Calu3 (cell line): Measurements from ENCODE around the gene ABCG5. TPM values are rescaled to one million over a fixed set of nuclear protein-coding genes. Genes with fewer than 3 reads are reported as not detected.

ENCODE experiments used
- BruUV-seq: library from RNA; stranded (reverse); fragments of 400-500 nt; replicated peaks from 2 replicates; lab custom pipeline; 2021; lab: Mats Ljungman, UMichigan
- CTCF ChIA-PET: fragments of 300-600 bp; sonication (Branson Sonifier 250); formaldehyde crosslinking; loops from one replicate; lab custom pipeline; 2022; ENCODE audit warnings: antibody characterized with exemption; lab: Charles Lee
- DNase-seq: peaks from one replicate; pipeline ENCODE4 v3.0.0; 2022
- H3K27ac Mint-ChIP-seq: one replicate; pipeline ENCODE4 v1.8.0; 2022; ENCODE audit warnings: mixed read lengths; ENCODE audit not compliant: unreplicated experiment
- H3K27me3 Mint-ChIP-seq: one replicate; pipeline ENCODE4 v1.8.0; 2022; ENCODE audit warnings: mixed read lengths; ENCODE audit not compliant: unreplicated experiment
- H3K36me3 Mint-ChIP-seq: one replicate; pipeline ENCODE4 v1.8.0; 2022; ENCODE audit warnings: mild to moderate bottlenecking, moderate library complexity, mixed read lengths; ENCODE audit not compliant: insufficient read depth, unreplicated experiment
- H3K4me1 Mint-ChIP-seq: one replicate; pipeline ENCODE4 v1.8.0; 2022; ENCODE audit warnings: mild to moderate bottlenecking, low read depth, mixed read lengths; ENCODE audit not compliant: unreplicated experiment
- H3K4me3 Mint-ChIP-seq: one replicate; pipeline ENCODE4 v1.8.0; 2022; ENCODE audit warnings: mild to moderate bottlenecking, low read depth, moderate library complexity, mixed read lengths; ENCODE audit not compliant: unreplicated experiment
- H3K9me3 Mint-ChIP-seq: one replicate; pipeline ENCODE4 v1.8.0; 2022; ENCODE audit warnings: low read depth, mixed read lengths; ENCODE audit not compliant: unreplicated experiment
- CTCF ChIP-seq: fragments of 200-600 bp; IDR thresholded peaks from one replicate; pipeline ENCODE4 v1.8.0; 2022; ENCODE audit warnings: antibody characterized with exemption; ENCODE audit not compliant: unreplicated experiment
- intact Hi-C: fragments of 100-400 bp; cut with micrococcal nuclease; formaldehyde crosslinking; loops from one replicate; pipeline ENCODE4 v1.10.0; 2022; ENCODE audit not compliant: unreplicated experiment
- total RNA-seq: library from RNA; stranded (reverse); gene quantifications from 2 replicates; pipeline ENCODE4 v1.2.3, GENCODE V29; 2022

ABCG5 gene
- total RNA-seq, 1 experiment from 2014 or later: 0.66 TPM

- CTCF ChIA-PET: no interaction called here
- TF ChIP-seq CTCF: no peak
Observed at GRCh38 chr2:43848214-43848613, 9.6 kb upstream of the ABCG5 start.

GRCh38 chr2:43846140-43846793 lies 7.6 kb upstream of the ABCG5 start:
- Mint-ChIP-seq H3K27me3 (no peaks in the 10 kb centered on the region), H3K9me3 (no peaks in the 10 kb centered on the region), H3K4me3 (no peak overlapping the region), H3K4me1 (no peaks in the 10 kb centered on the region), H3K36me3 (no peaks in the 10 kb centered on the region), H3K27ac (no peak overlapping the region)
- no peak for TF ChIP-seq CTCF
- no peak for DNase-seq
- BruUV-seq: no TSS peak
- CTCF ChIA-PET: interaction anchor here (0.6 kb wide), 1 partner anchor 40 kb away, joined by 6 read pairs; no protein-coding TSS in a partner anchor
- intact Hi-C loops: no loop called here

More at GRCh38 chr2:43848214-43848613, 9.6 kb upstream of the ABCG5 start:
- Mint-ChIP-seq H3K27me3 (peaks cover 8% of the 10 kb centered on the region), H3K27ac (no peak overlapping the region), H3K36me3 (no peaks in the 10 kb centered on the region), H3K9me3 (no peaks in the 10 kb centered on the region), H3K4me1 (no peaks in the 10 kb centered on the region), H3K4me3 (no peak overlapping the region)
- BruUV-seq: no TSS peak
- intact Hi-C loops: no loop called here
- DNase-seq: no peak

GRCh38 chr2:43845181-43845580 lies 6.5 kb upstream of the ABCG5 start:
- no peaks in the 10 kb centered on the region for H3K4me1 Mint-ChIP-seq
- no TSS peak for BruUV-seq
- no peaks in the 10 kb centered on the region for H3K27me3 Mint-ChIP-seq
- CTCF ChIA-PET: interaction anchor here (0.7 kb wide), 1 partner anchor 101 kb away, joined by 4 read pairs; no protein-coding TSS in a partner anchor
- H3K27ac Mint-ChIP-seq: no peak overlapping the region
- H3K4me3 Mint-ChIP-seq: no peak overlapping the region
- intact Hi-C loops: no loop called here
- no peaks in the 10 kb centered on the region for H3K9me3 Mint-ChIP-seq
- H3K36me3 Mint-ChIP-seq: no peaks in the 10 kb centered on the region
- no peak for DNase-seq
- no peak for TF ChIP-seq CTCF

- Mint-ChIP-seq H3K4me1 (no peaks in the 10 kb centered on the region), H3K36me3 (no peaks in the 10 kb centered on the region), H3K9me3 (no peaks in the 10 kb centered on the region), H3K27me3 (no peaks in the 10 kb centered on the region), H3K27ac (no peak overlapping the region), H3K4me3 (no peak overlapping the region)
- intact Hi-C loops: no loop called here
- TF ChIP-seq CTCF: no peak
- no peak for DNase-seq
- no TSS peak for BruUV-seq
- CTCF ChIA-PET: no interaction called here
Observed at GRCh38 chr2:43842866-43843226, 4.2 kb upstream of the ABCG5 start.
